Measurements from ENCODE around the gene NPR2. TPM values are rescaled to one million over a fixed set of nuclear protein-coding genes. Genes with fewer than 3 reads are reported as not detected.

Gene NPR2
- total RNA-seq, 2 experiments from 2014 or later: 4.7 to 8.9 TPM

- Mint-ChIP-seq H3K9me3 (no peaks in the 10 kb centered on the region), H3K27me3 (no peaks in the 10 kb centered on the region), H3K4me3 (no peak overlapping the region), H3K4me1 (peaks cover 28% of the 10 kb centered on the region), H3K36me3 (no peaks in the 10 kb centered on the region), H3K27ac (peak overlapping the region; percentile 55)
- no peak for DNase-seq
These were observed 54.7 kb downstream of the NPR2 start for GRCh38 chr9:35845824-35846771.

DNA sequence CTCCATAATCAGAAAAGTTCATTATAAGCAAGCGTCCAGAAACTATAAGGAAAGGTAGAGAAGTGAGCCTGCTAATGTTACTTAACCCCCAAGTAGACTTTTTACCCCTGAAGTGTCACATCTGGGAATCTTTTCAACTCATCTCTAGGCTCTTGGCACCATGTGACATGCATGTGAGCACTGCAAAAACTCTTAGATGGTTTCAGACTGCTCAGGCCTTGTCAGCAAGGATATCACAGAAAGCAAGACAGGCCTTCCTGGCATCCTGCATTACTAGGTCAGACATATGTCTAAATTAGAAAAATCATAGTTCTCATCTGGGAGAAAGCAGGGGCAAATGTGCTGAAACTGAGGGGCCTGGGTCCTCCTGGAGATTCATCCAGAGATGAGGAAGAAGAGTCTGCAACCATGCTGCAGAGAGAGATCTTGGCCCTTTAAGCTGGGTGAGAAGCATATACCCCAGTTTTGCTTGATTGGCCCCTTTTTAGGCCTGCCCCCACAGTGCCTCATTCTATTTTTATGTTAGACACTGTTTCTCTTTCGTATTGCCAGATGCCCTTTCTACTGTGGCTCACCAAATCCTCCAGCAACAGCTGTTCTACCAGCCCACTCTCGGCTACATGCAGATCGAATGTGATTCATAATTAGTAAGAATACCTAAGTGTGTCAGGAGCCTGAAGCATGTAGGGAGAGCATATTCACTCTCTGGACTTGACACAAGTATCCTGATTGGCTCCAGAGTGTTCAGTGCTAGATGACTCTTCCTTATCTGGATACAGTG, 56.6 kb downstream of the NPR2 start:
- peak; percentile 45 for DNase-seq
- Mint-ChIP-seq H3K9me3 (no peaks in the 10 kb centered on the region), H3K27me3 (no peaks in the 10 kb centered on the region), H3K4me3 (no peak overlapping the region), H3K4me1 (peaks cover 28% of the 10 kb centered on the region), H3K27ac (no peak overlapping the region), H3K36me3 (no peaks in the 10 kb centered on the region)

- Mint-ChIP-seq H3K4me1 (peaks cover 10% of the 10 kb centered on the region), H3K27me3 (no peaks in the 10 kb centered on the region), H3K36me3 (no peaks in the 10 kb centered on the region), H3K9me3 (no peaks in the 10 kb centered on the region), H3K27ac (no peak overlapping the region), H3K4me3 (no peak overlapping the region)
- DNase-seq: no peak
These were observed 61.0 kb downstream of the NPR2 start for GRCh38 chr9:35852267-35852815.

- no peaks in the 10 kb centered on the region for H3K27me3 Mint-ChIP-seq
- H3K4me3 Mint-ChIP-seq: no peak overlapping the region
- peaks cover 3% of the 10 kb centered on the region for H3K4me1 Mint-ChIP-seq
- H3K36me3 Mint-ChIP-seq: no peaks in the 10 kb centered on the region
- no peaks in the 10 kb centered on the region for H3K9me3 Mint-ChIP-seq
- no peak overlapping the region for H3K27ac Mint-ChIP-seq
- no peak for DNase-seq
These were observed 61.8 kb downstream of the NPR2 start for GRCh38 chr9:35852876-35853865.

DNA sequence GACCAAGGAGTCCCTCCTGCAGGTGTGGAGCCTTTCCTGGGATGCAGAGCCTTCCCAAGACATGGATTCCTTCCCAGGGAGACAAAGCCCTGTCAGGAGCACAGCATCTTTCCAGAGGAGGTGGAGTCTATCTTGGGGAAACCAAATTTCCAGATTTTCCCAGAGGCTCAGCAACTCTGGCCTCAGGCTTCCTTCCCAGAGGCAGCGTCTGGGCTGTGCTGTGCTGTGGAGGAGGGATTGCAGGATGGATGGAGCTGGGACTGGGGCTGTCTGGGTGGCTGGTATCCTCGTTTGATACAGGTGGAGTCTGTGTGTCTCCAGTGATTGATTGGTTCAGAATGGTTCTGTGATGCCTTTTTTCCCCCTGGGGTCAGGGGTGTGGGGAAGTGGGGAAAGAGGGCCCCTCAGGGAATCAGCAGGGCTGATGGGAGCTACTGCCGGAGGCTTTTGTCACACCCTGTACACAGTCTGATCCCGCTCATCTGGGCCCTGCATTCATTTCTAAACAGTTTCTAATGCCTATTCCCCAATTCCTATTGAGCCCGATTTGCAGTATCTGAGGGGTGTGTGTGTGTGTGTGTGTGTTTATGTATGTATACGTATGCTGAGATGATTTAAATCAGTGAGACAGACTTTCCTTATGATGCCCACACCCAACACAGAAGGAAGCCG, 62.8 kb downstream of the NPR2 start:
- Mint-ChIP-seq H3K27me3 (no peaks in the 10 kb centered on the region), H3K27ac (no peak overlapping the region), H3K4me3 (no peak overlapping the region), H3K36me3 (no peaks in the 10 kb centered on the region), H3K9me3 (no peaks in the 10 kb centered on the region), H3K4me1 (no peaks in the 10 kb centered on the region)
- no peak for DNase-seq

DNA sequence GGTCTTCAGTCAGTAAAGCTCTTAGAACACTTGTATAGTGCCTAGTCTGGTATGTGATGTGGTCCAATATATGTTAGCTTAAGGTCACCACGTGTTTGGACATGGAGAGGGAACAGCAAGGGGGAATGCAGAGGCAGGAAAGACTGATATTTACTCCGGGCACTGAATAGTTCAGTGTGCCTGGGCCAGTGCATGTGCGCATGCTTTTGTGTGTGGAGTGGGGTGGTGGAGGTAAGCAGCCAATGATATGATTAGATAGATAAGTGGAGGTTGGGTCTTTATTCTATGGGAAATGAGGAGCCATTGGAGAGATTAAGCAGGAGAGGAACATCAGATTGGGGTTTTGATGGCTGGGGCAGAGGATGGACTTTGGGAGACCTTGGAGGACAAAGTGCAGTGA, 64.8 kb downstream of the NPR2 start:
- Mint-ChIP-seq H3K9me3 (no peaks in the 10 kb centered on the region), H3K27ac (no peak overlapping the region), H3K4me1 (no peaks in the 10 kb centered on the region), H3K4me3 (no peak overlapping the region), H3K27me3 (no peaks in the 10 kb centered on the region), H3K36me3 (no peaks in the 10 kb centered on the region)
- no peak for DNase-seq

- H3K27me3 Mint-ChIP-seq: no peaks in the 10 kb centered on the region
- no peak overlapping the region for H3K27ac Mint-ChIP-seq
- H3K36me3 Mint-ChIP-seq: no peaks in the 10 kb centered on the region
- H3K9me3 Mint-ChIP-seq: no peaks in the 10 kb centered on the region
- DNase-seq: no peak
- H3K4me1 Mint-ChIP-seq: no peaks in the 10 kb centered on the region
- no peak overlapping the region for H3K4me3 Mint-ChIP-seq
These were observed 65.5 kb downstream of the NPR2 start for GRCh38 chr9:35856882-35857281.

GRCh38 chr9:35858458-35858857, 67.1 kb downstream of the NPR2 start:
- no peak for DNase-seq
- Mint-ChIP-seq H3K9me3 (no peaks in the 10 kb centered on the region), H3K36me3 (no peaks in the 10 kb centered on the region), H3K27ac (no peak overlapping the region), H3K4me1 (no peaks in the 10 kb centered on the region), H3K4me3 (no peak overlapping the region), H3K27me3 (peaks cover 6% of the 10 kb centered on the region)

Other genes starting within 250 kb of the NPR2 start
- gene TESK1, start 186.3 kb upstream of the NPR2 start, total RNA-seq: 10 to 100 TPM; 24.9 to 26.0 TPM
- 10 to 100 TPM; 11.4 to 11.5 TPM for gene CD72, start 173.2 kb upstream of the NPR2 start, total RNA-seq
- gene SIT1, start 140.7 kb upstream of the NPR2 start, total RNA-seq: 10 to 100 TPM; 67.7 to 69.4 TPM
- gene RMRP, start 133.6 kb upstream of the NPR2 start, total RNA-seq: over 10,000 TPM in 1 of 2 experiments, 1,000 to 10,000 TPM in 1; 8,498 to 10,099 TPM
- 1 to 10 TPM; 8.2 to 9.4 TPM for gene CCDC107, start 133.3 kb upstream of the NPR2 start, total RNA-seq
- gene ARHGEF39, start 126.4 kb upstream of the NPR2 start, total RNA-seq: 10 to 100 TPM; 17.2 to 18.7 TPM
- gene CA9, start 117.7 kb upstream of the NPR2 start, total RNA-seq: 1 to 10 TPM; 1.5 to 2.7 TPM
- 1 to 10 TPM; 3.3 to 4.6 TPM for gene TPM2, start 101.7 kb upstream of the NPR2 start, total RNA-seq
- gene TLN1, start 59.4 kb upstream of the NPR2 start, total RNA-seq: 100 to 1,000 TPM; 158 to 169 TPM
- 10 to 100 TPM; 23.7 to 24.5 TPM for gene CREB3, start 58.9 kb upstream of the NPR2 start, total RNA-seq
- 10 to 100 TPM; 22.6 to 24.2 TPM for gene GBA2, start 42.4 kb upstream of the NPR2 start, total RNA-seq
- 10 to 100 TPM; 12.7 to 13.4 TPM for gene RGP1, start 42.3 kb upstream of the NPR2 start, total RNA-seq
- gene MSMP, start 37.3 kb upstream of the NPR2 start, total RNA-seq: under 1 TPM in 1 of 2 experiments, not detected in 1; 0.94 TPM
- gene SPAG8, start 20.7 kb downstream of the NPR2 start, total RNA-seq: 1 to 10 TPM in 1 of 2 experiments, under 1 TPM in 1; 0.68 to 1.0 TPM
- gene HINT2, start 23.5 kb downstream of the NPR2 start, total RNA-seq: 10 to 100 TPM; 65.0 to 70.1 TPM
- not detected for gene FAM221B, start 37.1 kb downstream of the NPR2 start, total RNA-seq
- gene TMEM8B, start 37.6 kb downstream of the NPR2 start, total RNA-seq: 1 to 10 TPM; 2.8 to 3.1 TPM
- not detected for gene OR13J1, start 78.8 kb downstream of the NPR2 start, total RNA-seq
- gene HRCT1, start 114.6 kb downstream of the NPR2 start, total RNA-seq: not detected
- not detected for gene SPAAR, start 117.9 kb downstream of the NPR2 start, total RNA-seq
- not detected for gene OR2S2, start 166.6 kb downstream of the NPR2 start, total RNA-seq
- gene RECK, start 245.3 kb downstream of the NPR2 start, total RNA-seq: 1 to 10 TPM; 4.4 to 5.2 TPM